Fibroblast of the aortic adventitia (primary cell): ENCODE measurements around the gene IPO8. TPM values are rescaled to one million over a fixed set of nuclear protein-coding genes. Genes with fewer than 3 reads are reported as not detected.
A peak's percentile ranks its signal among the peaks of the same experiment; 100 is the strongest.

Source experiments
- DNase-seq: peaks from one replicate; pipeline ENCODE4 v3.0.0-alpha.2; 2010; ENCODE audit warnings: low read depth
- H3K4me3 ChIP-seq: 2 replicates; pipeline ENCODE4 v1.5.1; 2011; ENCODE audit warnings: low read depth, mild to moderate bottlenecking, control low read depth, low read length, moderate library complexity
- CTCF ChIP-seq: IDR thresholded peaks from 2 replicates; pipeline ENCODE4 v1.5.1; 2011; ENCODE audit warnings: mild to moderate bottlenecking, low read length, control low read depth, inconsistent platforms; ENCODE audit not compliant: insufficient read depth
- total RNA-seq: library from RNA; depleted of rRNA; stranded (reverse); fragments of >200 nt; gene quantifications from 2 replicates; pipeline ENCODE4 v1.2.3, GENCODE V29; 2012; ENCODE audit warnings: low replicate concordance

Gene IPO8
- total RNA-seq: 40.9 and 49.8 TPM in 2 replicates

GRCh38 chr12:30695199-30696102, at the start of gene IPO8:
IPO8 (minus strand) TSS chr12:30695869; CDS start chr12:30695647, 222 bp downstream.
- TF ChIP-seq CTCF: peak; percentile 46
- H3K4me3 ChIP-seq: peak within 1 kb of the TSS; percentile 99
- DNase-seq: peak; percentile 86

DNA sequence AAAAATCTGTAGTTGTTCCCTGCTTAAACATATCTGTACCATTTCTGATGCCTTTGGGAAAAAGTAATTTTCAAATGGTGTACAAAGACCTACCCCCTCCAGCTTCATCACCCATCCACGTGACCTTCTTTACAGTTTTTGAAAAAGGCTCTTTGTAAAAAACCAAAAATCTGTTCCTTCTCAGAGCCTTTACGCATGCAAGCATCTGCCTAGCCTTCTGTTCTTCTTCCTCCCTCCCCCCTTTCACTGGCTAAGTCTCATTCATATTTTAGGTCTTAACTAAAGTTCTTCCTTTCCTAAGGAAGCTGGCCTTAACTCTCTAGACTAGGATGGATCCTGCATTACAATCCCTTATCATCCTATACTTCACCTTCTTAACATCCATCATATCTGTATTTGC, 48.7 kb upstream of the IPO8 start:
- no peak for TF ChIP-seq CTCF
- no peak for DNase-seq

DNA sequence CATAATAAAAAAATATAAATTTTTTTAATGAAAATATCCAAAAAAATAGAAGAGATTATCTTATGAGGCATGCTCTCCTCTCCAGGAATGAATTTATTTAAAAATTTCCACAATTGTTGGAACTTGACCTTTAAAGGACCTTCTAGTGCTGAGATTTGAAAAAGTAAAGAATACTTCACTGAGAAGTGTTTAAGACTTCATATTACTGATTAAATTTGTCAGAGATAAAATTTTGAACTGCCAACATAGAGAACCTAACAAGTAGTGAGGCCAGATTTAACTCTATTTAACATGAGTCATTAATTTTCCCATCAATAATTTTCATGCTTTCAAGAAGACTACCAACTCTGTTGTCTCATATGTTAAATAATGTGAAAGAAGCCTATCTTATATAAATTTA, 44.6 kb upstream of the IPO8 start:
- no peak for TF ChIP-seq CTCF
- H3K4me3 ChIP-seq: no peak overlapping the region
- no peak for DNase-seq

More for the DNA sequence above, 48.7 kb upstream of the IPO8 start:
- no peak overlapping the region for H3K4me3 ChIP-seq

GRCh38 chr12:30739020-30739419, 43.4 kb upstream of the IPO8 start:
- H3K4me3 ChIP-seq: no peak overlapping the region
- TF ChIP-seq CTCF: no peak
- no peak for DNase-seq

- H3K4me3 ChIP-seq: no peak overlapping the region
- TF ChIP-seq CTCF: no peak
- DNase-seq: no peak
These were observed 37.4 kb upstream of the IPO8 start for GRCh38 chr12:30732954-30733637.

DNA sequence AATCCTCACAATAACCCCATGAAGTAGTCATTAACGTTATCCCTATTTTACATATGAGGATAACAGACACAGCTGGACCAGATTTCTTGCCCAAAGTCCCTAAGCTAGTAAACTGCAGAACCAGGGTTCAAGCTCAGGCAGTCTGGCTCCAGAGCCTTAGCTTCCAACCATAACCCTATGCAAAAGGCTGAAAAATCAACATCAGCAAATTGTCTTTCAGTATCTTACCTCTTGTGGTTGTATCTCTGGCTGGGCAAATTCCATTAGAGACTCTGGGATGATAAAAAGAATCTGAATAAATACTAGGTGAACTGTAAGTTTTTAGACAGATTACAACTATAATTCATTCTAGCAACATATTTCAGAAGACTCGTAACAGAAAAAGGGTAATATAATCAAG, 34.3 kb upstream of the IPO8 start:
- H3K4me3 ChIP-seq: no peak overlapping the region
- no peak for DNase-seq
- TF ChIP-seq CTCF: no peak
